NCI-H748 treated with DMSO at 0.1 percent for 48 hours (cell line): Measurements from ENCODE around the gene ORC2.
A peak's percentile ranks its signal among the peaks of the same experiment; 100 is the strongest.
"Not testable (repeated sequence)": the region's sequence is repeated elsewhere in the genome, so short reads cannot be mapped to it uniquely, and the experiment has no call there.

ENCODE experiments used
- DNase-seq: peaks from one replicate; lab custom pipeline; 2025; lab: John Stamatoyannopoulos, UW

ORC2 gene

DNA sequence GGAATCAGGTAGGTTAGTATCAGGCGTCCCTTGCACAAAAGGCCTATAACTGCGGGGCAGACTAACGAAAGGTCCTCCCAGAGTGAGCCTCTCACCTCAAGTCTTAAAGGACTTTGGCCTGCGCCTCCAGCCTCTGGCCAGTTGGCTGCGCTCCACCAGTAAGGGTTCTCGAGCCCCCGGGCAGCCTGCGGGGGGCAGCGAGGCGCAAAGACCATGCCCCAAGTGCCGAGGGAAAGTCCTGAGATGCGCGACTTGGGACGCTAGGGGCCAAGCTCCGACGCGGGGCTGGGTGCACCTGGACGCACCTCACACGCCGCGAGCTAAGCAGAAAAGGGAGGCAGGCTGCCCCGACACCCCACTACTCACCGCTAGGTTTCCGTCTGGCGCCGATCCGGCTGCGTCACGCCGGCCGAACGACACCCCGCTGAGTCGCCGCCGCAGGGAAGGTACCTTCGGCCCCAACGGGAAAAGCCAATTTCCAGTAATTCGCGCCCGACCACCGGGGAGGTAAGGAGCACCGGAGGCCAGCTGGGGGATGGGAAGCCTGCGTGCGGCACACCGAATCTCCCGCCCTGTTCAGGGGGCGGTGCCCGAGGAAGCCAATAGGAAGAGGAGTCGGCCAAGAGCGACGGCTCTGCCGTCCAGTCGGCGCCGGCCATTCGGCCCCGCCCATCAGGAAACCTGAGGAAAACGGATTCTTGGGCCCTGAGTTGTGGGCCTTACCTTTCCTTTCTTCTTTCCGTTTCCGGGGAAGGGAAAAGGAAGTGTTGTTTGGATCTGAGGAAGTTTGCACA lies at the start of gene ORC2:
Gene ORC2, minus strand, starts transcription at position 537 of the 794 bp plus-strand sequence. CDS start 5,537 bp downstream, outside the sequence.
- peak; percentile 94 for DNase-seq

DNA sequence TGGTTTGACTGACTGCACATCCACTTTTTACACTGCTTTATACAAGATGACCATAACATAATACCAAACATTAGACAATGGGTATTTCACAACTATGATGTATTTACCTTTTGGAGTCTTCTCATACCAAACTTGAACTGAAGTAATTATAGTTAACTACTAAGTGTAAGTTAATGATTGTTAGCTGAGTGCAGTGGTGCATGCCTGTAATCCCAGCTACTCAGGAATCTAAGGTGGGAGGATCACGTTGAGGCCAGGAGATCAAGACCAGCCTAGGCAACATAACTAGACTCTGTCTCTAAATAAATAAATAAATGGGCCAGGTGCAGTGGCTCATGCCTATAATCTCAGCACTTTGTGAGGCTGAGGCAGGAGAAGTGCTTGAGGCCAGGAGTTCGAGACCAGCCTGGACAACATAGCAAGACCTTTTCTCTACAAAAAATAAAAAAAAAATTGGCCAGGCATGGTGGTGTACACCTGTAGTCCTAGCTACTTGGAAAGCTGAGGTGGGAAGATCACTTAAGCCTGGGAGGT lies 44.9 kb upstream of the ORC2 start:
- no peak for DNase-seq

DNA sequence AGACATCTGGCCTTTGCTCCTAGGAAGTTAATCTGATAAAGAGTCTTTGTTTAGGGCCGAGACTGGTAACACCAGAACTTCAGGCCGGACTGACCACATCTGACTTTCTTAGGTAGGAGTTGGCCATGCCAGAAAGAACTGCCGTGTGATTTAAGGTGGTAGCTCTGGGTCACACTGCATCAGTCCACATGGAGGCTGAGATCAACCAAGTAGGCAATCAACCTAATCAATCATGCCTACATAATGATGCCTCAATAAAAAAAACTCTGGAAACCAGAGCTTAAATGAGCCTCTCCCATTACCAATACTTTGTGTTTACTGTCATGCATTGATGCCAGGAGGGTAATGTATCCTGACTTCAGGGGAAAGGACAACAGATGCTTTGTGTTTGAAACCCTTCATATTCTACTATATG lies 44.1 kb upstream of the ORC2 start:
- no peak for DNase-seq

DNA sequence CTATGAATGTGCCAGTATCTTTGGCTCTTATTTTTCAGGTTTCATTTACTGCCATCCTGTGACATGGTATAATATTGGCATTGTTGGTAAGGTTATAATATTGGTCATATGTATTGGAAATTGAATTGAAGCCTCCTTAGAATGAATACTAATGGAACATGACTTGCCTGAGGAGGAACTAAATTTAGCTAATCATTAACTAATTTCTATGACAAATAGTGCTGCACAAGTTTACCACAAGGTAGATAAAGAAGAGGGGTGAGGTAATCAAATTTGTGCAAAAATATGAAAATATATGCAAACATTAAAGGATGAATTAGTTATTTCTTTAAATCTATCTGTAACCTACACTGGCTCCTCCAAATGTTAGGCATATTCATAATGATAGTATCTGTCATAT lies 43.2 kb upstream of the ORC2 start:
- DNase-seq = no peak

DNA sequence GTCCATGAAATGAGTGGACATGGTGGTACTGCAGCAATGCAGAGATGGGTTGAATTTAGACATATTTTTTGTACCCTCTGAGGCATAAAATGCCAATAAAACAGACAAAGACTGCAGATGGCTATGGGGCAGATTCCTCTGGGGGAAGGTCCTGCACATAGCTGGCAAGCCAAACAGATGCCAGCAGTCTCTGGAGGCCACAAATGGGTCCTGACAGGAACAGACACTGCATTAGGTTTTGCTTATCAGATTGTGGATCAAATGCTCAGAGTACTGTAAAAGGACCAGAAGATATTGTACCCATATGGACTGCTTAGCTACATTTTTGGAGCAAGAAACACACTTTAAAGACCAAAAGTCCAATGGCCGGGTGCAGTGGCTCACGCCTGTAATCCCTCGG lies 40.9 kb upstream of the ORC2 start:
- DNase-seq = no peak

DNA sequence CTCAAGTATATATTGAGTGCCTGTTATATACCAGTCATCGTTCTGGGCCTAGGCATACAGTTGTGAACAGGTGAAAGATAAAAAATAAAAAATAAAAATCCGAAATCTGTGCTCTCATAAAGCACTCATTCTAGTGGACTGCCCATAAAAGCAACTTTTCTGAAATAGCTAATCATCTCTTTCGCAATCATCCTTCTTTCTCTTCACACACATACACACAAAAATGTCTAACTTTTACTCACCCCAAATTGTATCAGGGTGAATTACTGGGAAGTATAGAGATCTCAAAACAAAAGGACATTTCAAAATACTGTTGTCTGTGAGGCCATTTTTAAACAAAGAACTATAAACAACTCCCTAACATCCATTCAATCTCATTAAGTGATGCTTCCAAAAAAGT lies 29.6 kb upstream of the ORC2 start:
- DNase-seq = no peak

DNA sequence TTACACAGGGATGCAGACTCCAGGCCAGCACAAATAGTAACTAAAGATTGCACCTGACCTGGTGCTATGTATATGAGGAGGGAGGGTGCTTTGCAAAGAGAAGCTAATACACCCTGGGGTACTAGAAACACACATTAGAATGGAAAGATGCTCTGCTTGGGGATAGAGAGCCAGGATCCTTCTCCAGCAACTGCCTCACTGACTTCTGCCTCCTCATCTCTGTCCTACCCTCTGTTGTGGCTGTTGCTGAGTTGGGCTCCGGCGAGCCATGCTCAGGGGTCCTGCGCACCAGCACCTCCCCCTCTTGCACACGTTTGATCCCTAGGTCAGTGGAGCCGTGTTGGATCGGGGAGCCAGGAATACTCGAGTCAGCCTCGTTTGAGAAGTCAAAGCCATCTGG lies 23.7 kb upstream of the ORC2 start:
- DNase-seq = no peak

DNA sequence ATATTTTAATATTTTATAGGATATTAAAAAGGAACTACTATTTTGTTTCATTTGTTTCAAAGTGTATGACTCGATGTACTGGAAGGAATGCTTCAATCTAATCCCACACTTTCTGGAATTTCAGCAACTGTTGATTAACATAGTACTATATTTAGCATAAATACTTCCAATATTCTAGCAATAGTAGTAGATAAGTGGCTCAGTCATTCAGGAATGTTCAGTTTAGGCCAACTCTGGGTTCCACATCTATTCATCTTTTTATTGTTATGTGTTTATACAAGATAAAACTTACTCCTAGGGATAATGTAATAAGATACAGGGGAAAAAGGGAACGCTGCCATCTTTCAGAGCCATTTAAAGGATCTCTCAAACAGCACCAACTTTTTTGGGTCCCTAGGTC lies 22.3 kb upstream of the ORC2 start:
- no peak for DNase-seq

DNA sequence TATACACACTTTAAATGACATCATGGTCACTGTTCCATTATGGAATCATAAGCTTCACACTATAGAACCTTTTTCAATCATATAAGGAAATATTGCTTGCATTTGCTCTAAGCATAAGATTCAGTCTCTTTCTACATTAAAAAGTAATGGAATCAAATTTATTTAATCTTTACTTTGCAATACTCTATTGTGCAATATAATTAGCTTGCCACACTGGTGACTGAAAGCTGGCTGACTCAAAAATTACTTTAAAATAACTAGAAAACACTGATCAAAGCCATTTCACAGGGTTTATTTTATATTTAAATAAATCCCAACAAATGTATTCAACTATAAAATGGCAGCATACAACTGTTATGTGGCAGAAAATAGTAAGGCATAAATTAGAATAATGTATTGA lies 13.2 kb upstream of the ORC2 start:
- no peak for DNase-seq

DNA sequence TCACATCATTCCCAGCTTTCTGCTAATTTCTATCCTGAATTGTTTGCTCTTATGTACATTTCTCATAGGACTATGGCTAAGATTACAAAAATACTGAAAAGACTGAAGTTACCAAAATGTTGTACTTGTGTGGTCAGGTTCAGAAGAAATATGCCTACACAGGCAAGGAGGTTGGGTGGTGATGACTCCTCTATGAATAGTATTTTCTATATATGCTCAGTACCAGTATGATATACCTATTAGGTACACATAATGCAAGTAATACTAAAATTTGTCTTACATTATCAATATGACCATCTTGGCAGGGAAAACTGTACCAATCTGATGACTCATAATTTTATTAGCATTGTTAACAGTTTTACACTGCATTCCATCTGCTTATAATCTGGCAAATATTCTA lies 12.2 kb upstream of the ORC2 start:
- no peak for DNase-seq

DNA sequence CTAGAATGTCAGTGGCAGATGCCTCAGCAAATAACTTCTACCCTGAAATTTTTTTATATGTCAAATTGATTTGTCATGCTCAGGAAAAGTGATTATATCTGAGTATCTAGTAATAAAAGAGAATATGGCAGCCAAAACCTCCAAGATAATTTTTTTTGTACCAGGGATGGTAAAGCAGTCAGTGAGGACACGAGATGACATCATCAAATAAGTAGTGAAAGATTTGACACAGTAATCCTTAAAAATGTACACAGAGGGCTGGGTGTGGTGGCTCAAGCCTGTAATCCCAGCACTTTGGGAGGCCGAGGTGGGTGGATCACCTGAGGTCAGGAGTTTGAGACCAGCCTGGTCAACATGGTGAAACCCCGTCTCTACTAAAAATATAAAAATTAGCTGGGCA lies 6.6 kb upstream of the ORC2 start:
- not testable (repeated sequence) for DNase-seq

DNA sequence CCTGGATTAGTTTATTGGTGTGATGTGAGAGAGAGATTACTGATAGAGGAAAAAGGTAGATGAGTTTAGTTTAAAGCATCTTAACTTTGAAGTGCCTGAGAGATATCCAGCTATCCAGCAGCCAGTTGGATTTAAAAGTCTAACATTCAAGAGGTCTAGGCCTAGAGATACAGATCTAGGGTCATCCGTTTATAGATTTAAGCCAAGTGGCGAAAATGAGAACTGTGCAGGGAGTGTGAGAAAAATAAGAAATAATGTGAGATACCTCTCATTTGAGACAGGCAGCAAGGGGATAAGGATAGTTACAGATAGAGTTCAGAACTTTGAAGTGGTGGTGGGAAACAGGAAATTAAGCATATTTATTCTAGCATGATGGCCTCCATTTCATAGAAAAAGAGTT lies 5.3 kb upstream of the ORC2 start:
- DNase-seq = no peak

DNA sequence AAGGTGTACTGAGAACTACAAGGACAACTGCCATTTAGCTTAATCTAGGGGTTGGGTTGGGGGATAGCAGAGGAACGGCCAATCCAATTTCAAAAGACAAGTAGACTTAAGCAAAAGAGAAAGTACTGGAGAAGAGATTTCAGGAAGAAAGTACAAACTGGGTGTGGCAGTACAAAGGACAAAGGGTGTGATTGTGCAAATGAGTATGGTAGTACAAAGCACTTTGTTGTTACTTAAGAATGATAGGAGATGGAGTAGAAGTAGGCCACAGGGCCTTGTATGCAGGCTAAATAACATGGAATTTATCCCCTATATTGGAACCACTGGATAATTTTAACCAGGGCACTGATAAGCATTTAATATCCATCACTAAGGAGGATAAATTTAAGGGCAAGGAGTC lies 4.7 kb upstream of the ORC2 start:
- no peak for DNase-seq

DNA sequence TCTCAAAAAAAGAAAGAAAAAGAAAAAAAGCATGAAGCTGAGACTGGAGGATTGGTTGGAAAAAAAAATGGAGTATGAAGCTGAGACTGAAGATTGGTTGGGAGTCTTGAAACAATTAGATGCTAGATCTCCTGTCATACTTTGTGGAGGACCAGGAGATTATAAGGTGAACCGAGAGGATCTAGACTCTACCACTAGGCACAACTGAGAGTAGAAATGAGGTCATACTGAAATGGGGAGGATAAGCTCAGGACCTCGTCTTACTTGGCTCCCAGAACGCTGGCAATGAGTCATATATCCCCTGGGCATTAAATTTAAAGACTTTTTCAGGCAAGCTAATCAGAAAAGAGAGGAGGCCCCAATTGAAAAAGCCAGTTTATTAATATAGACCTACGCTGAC lies 3.3 kb upstream of the ORC2 start:
- no peak for DNase-seq

DNA sequence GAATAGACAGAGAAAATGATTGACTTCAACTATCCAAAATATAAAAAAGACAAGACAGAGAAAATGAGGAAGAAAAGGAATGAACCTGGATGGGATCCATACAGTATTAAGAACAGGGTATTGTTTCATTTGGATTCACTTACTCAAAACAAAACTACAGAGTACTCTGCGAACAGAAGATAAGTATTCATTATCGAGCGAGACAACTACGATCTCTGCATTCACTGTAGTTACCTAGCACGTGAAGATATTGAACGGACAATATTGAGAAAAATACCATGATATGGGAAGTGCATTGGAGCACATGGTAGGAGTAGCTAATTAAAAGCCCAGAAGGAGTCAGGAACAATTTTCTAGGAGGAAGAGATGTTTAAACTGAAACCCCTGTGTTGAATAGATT lies 1.0 kb upstream of the ORC2 start:
- no peak for DNase-seq

DNA sequence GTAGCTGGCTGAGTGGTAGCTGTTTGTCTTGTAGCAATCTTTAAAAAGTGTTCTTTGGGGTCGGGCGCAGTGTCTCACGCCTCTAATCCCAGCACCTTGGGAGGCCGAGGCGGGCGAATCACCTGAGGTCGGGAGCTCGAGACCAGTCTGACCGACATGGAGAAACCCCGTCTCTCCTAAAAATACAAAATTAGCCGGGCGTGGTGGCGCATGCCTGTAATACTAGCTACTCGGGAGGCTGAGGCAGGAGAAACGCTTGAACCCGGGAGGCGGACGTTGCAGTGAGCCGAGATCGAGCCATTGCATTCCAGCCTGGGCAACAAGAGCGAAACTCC lies 425 bp upstream of the ORC2 start:
- DNase-seq = not testable (repeated sequence)

DNA sequence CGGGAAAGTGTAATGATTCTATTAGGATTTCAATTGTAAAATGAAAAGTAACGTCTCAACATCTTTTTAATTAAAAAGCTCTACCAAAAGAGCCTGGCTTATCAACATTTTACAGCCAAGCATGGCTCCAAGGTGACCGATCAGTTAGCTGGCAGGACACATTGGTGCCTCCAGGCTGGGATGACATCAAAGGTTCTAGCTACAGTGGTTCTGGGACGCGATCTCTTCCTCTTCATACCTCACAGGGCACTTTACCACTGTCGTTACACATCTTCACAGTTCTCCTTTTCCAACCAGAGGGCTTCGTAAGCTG lies 693 bp downstream of the ORC2 start:
- no peak for DNase-seq

DNA sequence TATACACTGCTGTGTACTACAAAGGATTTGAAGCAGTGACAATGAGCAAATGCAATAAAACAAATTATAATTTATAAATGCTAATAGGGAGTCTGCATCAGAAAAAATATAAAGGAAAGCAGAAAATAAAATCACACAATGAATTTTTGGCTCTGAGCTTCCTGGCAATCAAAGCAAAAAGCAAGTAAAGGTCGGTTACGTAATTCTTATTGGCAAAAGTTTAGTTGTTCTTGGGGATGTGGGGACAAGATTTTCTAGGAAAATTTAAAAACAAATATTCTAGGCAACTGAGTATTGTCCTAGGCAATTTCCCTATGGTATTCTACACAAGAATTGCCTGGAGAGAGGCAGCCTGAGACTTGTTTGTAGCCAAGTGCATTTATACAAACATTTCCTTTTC lies 1.8 kb downstream of the ORC2 start:
- DNase-seq = no peak

DNA sequence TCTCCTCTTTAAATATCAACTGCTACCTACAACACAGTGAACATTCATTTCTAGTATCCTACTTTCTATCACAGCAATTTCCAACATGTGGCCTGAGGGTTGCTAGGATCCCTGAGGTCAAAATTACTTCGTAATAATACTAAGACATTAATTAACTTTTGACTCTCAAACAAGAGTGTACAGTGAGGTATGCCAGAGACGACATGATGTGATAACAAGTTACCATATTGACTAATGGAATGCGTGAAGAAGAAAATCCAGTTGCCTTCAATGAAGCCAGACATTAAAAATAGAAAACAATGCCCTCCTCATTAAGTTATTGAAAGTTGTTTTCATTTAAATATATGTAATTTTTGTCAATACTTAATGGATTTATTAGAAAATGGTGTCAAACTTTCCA lies 13.1 kb downstream of the ORC2 start:
- no peak for DNase-seq

DNA sequence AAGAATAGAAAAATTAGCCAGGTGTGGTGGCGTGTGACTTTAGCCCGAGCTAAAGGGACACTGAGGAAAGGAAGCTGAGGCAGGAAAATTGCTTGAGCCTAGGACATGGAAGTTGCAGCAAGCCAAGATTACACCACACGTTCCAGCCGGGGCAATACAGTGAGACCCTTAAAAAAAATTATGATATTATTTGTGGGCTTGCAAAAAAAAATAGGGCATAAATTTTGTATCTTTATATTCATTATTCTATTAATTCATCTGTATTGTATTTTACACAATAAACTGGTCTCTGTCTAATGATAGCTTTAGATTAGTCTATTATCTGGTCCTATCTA lies 18.1 kb downstream of the ORC2 start:
- no peak for DNase-seq

DNA sequence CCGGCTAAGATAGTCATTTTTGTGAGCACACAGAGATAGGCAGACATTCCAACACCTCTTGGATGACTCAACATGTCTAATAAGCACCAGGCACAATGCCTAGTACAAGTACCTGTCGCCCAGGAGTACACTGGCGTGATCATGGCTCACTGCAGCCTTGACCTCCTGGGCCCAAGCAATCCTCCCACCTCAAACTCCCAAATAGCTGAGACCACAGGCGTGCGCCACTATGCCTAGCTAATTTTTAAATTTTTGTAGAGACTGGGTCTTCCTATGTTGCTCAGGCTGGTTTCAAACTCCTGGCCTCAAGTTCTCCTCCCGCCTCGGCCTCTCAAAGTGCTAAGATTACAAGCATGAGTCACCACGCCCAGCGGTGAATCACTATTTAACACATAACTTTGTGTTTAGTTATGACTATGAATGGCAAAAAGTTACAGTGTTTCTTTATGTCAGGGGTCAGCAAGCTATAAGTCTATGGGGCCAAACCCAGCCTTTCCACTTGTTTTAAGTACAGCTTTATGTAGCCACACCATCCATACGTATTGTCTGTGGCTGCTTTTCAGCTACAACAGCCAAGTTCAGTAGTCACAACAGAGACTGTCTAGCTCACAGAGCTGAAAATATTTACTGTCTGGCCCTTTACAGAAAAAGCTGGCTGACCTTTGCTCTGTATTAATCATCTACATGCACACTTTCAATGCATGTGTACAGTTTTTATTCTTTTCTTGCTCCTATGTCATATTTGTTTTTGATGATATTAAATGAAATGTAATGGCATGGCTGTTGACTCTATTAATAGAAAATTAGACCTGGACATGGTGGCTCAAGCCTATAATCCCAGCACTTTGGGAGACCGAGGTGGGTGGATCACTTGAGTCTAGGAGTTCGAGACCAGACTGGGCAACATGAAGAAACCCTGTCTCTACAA lies 18.7 kb downstream of the ORC2 start:
- no peak for DNase-seq

DNA sequence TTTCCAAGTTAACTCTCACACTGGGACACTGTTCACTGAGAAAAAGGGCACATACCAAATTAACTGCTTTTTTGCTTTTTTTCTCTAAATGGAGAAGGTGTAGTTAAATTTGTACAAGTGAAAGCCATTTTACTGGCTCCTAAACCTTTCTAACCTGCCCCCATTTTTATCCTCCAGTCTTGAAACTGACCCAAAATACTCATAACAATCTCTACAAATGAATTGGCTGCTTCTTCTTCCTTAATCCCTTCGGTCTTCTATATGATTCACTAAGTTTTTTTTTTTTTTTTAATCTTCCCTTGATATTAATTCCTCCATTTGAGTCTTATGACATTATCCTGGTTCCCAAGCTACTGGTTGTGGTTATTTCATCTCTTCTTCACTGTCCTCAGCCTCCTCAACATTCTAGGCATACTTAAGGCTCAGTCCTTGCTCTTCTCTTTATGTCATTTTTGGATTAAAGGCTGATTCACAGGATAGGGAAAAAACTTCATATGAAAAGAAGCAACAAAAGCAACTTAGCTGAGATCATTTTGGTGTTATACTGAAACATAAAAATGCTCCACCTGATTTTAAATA lies 19.8 kb downstream of the ORC2 start:
- no peak for DNase-seq

DNA sequence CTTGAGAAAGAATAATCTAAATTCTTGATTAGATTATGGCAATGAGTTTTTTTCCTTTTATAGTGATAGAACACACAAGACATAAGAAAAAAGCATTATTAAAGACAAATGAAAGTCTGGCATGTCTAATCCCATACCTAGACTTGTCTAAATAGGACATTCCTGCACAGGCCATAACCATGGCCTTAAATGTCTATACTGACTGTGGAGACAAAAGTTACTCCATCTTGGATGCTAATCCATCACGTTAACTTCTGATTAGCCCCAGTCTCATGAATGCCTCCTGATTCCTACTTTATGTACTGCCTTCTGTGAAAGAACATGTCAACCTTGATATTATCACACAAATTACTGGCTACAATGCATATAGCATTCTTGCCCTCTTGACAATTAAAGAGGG lies 23.6 kb downstream of the ORC2 start:
- DNase-seq = no peak
